CD4-positive, alpha-beta T cell treated with Interleukin-1 beta for 1 hour (primary cell): ENCODE data around the gene NUAK1.

Experiments
- DNase-seq, 2 donors: peaks; one replicate each; pipeline ENCODE4 v3.0.0-alpha.2; 2020 to 2022

Gene NUAK1

DNA sequence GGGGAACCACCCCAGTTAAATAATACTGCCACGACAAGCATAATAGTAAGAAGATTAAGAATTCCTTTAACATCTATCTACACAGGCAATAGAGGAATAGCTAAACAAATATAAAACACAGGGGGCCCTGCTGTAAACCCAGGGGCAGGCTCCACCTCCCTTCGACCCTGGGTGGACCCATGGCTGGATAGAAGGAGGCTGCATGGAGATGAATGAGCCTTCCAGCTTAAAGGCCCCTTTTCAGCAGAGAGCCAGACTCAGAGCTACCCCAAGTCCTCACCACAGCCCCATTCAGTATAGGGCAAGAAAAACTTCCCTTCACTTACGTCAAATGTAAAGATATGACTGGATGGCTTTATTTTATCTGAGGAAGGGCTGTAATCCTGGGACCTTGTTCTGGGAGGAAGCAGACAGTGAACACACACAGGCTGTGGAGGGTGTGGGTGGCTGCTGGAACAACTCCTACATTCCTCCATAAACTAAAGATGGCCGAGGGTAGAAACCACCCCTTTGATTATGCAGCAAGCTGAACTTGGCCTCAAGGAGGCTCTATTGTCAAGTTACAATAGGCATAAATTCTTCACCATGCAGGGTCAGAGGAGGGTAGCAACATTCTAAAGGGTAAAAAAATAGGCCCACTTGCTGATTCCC, 30.4 kb downstream of the NUAK1 start:
- no peak for DNase-seq

DNA sequence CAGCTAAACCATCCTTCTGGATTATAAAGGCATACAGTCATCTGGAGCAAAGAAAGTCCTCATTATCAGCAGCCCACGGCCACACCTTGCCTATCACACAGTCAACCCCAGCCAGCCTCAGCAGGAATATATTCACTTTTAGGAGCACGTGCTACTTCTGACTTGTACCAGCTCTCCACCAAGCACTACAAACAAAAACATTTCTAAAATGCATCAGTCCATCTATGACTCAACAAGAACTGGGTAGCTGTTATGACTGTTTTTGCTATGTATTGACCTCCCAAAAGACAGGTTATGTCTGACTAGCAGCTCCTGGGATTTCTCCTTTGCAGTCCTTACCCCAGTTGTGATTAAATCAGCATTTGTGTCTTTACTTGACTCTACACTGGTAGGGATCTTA, 31.2 kb downstream of the NUAK1 start:
- DNase-seq = no peak

DNA sequence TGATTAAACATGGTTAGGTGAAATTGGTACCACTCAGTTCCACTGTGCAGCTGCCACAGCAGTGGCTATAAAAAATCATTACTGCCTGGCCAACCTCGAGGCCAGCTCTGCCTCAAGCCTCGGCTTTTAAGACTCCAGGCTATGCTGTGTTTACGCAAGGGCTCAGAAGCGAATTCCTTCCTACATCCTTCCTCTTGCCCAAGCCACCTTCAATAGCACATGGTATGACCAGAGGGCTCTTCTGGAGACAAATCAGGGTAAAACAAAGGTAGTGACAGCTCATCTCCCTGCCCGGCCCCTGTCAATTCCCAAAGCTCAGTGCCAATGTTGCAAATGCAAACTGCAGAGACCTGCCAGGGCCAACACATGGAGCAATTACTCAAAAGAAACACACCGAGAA, 31.9 kb downstream of the NUAK1 start:
- no peak for DNase-seq

DNA sequence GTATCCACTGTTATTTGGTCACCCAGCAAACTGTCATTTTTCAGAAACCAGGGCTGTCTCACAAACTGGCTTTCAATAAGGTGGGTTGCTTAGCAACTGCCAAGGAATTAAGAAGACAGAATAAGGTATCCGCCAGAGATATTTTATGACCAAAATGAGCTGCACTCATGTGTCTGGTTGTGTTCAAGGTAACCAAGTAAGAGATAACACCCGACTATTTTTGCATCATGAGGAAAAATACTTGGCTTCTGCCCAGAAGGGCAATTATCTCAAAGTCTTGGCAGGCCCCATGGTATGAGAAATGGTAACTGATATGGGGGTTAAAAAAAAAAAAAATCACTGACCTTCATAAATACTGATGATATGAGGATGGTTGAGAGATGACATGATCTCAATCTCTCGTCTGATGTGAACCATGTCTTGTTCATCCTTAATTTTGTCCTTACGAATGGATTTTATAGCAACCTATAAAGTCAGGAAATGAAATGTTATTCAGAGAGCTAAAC, 32.6 kb downstream of the NUAK1 start:
- no peak for DNase-seq

DNA sequence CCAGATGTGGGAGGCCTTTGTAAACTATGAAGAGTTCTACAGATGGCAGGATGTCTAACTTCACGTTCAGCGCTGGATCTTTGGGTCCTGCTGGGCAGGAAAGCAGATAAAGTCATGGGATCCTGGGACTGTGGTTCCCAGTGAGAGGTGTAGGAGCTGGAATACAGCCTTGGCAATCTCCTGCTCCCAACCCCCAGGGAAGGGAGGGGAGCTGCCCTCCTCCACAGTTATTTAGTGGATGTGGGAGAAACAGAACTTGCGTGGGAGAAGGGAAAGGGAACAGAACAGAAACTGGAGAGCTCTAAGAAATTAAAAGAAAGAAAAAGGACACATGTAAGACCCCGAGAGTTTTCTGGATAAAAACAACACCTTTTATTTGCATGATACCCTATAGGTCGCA, 37.0 kb downstream of the NUAK1 start:
- DNase-seq = no peak

DNA sequence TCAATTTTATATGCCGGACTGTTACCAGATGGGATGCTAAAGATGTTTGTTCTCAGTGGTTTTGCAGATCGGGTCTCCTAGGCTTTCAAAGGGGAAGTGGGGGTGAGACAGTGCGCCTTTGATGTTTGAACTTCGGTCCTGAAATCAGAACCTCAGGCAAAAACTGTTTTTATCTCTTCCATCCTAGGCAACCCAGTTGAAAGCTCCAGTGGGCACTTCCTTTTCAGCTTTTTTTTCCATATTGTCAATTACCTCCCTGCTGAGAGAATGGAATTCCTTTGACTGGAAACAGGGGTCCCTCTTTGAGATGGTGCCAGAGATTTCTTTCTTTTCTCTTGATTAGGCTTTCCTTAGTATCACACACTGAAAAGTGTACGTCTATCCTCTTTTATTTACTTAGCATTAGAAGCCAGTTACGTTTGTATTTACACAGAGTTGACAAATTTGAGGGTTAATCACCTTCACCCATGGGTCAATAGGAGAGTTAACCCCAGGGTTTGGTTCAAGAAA, 40.0 kb downstream of the NUAK1 start:
- no peak for DNase-seq

DNA sequence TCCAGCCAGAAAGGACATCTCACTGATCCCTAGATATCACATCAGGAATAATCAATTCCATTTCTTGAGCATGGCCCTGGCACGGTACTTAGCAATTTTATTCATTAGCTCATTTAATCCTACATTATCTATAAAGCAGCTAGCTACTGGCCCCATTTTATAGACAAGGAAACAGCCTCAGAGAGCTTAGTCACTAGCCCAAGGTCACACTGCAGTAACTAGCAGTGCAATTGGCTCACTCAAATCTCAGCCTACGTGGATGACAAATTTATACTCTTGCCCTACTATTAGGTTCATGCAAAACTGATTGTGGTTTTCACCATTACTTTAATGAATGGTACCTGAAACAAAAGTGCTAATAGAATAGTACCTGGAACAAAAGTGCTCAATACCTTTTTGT, 41.7 kb downstream of the NUAK1 start:
- no peak for DNase-seq

DNA sequence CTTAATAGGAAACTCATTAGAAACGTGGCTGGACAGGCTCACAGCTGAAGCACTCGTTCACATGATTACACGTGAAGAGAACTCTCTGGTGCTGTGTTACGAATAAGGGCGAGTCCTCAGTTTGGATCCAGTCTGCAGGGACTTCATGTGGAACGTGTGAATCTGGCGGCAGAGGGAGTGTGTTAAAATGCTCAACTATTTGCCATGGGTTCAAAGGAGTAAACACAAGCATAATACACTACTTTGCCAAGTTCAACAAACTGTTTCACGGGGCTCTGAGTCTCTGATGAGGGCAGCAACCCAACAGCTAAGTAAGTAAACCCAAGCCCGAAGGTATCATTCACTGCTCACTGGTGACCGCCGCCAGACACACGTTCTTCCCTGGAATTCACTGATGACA, 42.4 kb downstream of the NUAK1 start:
- DNase-seq = no peak

DNA sequence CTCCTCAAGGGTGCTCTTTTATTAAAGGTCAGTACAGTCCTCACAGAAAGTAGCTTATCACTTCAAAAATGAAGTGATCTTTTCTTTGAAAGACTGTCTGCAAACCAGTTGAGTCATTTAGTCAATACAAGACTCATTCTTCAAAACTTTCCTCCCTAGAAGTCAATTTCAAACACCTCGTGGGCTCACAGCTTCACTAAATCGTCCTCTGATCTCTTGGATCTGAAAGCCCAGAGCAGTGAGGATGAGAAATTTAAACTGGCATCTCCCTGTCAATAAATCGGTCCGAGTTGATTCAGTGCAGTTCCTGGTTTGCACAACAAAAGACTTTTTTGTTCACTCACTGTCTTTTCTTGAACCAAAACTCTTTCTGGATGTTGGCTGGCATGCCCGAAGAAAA, 44.5 kb downstream of the NUAK1 start:
- no peak for DNase-seq

DNA sequence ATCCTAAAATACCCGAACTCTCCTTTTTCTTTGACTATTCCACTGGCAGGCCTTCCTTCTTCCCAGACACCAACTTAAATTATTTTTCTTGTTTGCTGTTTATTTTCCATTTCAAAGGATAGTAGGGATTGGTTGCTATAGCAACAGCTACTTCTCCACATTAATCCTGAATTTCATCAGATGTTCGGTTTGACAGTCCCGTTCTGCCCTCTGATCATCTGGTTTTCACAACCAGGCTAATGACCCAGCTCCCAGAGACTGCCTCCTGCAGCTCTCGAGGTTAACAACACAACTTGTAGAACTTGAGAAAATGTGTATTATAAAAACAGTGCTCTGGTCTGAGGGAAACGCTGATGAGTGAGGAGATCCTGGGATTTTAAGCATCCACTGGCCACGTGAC, 45.5 kb downstream of the NUAK1 start:
- DNase-seq = no peak

DNA sequence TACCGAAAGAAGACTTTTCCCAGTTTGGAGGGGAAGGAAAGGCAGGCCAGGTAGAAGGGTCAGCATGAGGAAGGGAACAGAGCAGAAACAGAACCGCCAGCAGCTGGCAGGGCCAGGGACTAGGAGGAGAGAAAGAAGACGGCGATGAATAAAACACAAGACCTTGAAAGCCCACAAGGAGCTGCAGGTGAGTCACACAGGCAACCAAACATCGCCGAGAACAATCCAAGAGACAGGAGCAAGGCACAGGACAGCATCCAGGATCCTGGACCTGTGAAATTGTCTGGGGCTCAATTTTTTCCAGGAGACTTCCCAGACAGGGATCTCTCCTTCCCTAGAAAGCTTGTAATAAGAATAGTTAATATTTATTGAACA, 47.3 kb downstream of the NUAK1 start:
- no peak for DNase-seq

DNA sequence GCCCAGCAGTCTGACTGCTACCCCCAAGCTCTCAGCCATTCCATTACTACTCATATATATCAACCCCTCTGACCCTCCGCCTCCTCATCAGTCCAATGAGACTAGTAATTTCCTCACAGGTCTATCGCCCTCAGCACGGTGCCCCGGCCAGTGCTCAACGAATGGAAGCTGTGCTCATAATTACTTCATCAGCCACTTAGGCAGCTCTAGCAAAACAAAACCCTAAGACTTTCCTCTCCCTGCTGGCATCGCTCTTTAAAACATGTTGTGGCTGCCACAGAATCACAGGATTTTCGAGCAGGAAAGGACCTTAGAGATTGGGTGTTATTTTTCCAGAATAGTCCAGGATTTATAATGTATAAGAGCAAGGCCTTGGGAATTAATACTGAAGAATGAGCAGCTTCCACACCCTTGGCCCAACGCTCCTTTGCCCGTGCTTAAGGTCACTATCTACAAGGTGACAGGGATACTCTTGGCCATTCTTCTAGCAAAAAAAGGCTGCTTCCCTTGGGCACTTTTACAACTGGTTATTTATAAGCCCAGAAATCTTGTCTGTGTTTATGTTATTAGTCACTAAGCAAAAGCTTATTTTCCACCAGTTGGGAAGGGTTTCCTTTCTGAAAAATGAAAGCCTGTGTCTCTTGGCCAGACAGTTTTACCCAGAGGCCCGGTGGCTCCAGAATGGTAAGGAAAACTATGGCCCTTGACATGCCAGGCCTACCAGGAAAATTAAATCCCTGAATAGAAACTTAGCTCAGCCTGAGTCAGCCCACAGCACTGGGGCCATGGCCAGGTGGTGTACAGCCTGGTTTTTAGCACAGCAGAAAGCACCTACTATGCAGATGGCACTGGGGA, 47.9 kb downstream of the NUAK1 start:
- DNase-seq = no peak

DNA sequence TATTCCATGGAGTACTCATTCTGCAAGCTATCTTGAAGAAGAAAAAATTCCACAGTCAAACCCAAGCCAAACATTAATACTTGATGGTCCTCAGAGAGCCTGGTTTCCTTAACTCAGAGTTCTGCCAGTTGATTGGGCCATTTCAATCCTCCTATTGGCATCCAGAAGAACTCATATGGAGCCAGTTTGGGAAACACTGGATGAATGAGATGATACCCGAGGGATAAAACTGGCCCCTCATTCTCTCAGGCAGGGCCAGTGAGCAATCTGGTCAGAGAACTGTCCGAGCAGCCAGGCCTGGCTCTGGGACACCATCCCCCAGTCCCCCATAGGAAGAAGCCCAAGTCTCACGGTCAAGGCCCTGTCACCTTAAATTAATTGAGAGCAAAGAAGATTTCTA, 48.8 kb downstream of the NUAK1 start:
- DNase-seq = no peak

DNA sequence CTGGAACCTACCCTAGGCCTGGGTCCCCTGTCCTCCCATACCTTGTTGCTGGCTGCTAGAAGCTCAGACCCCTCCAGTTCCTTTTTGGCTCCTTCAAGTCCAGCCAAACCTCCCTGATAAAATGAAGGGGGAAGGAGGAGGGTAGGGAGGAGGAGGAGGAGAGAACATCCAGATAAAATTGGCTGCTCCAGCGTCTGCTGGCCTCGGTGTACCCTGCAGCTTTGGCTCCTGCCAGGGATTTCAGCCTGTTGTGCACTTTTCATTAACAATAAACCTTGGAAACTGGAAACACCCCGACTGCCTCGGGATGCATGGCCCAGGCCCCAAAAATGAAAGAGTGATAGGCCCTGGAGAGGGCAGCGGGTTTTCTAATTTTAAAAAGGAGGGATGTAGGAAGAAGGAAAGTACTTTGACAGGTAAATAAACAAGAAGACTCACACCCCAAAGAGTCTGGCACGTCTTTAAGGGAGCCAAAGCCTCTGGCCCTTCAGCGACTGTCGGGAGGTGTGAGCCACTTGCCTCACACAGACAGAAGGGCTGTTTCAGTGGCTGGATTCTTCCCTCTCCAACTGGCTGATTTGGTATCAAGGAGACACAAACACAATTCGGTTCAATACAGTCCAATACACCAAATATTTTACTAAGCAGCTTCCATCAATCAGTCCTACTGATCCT, 49.8 kb downstream of the NUAK1 start:
- DNase-seq = no peak

DNA sequence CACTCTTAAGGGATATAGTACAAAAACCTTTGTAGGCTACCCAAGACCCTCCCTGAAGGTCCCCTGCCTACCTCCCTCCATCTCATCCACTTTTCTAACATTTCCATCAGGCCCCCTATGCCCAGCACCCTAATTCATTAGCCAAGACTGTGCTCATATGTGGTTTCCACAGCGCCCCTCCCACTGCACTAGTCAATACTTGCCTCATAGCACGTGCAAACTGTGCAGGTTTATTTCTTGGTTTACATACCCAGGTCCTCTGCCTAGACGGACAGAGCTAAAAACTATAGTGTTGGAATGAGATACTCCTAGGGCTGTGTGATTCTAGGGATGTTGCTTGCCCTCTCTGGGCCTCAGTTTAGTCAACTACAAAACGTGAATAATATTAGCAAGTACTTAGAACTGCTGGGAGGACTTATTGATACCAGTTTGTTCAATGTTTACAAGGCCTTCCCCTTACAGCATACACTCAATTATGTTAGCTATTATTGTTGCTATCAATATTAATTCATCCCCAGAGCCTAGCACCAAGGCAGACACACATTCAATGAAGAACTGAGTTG, 50.4 kb downstream of the NUAK1 start:
- no peak for DNase-seq

DNA sequence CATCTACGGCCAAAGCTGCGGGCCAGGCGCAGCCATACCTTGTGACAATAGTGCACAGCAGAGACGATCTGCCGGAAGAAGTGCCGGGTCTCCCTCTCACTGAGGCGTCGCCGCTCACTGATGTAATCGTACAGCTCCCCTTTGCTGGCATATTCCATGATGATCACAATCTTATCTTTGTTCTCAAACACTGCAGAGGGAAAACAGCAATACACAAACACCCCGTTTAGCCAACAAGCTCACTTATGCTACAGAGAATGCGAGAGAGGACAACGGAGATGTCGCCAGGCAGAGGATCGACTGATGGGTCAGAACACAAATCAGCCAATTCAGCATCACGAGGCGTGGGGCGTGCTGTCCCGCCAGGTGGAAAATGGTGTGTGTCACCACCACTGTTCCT, 52.1 kb downstream of the NUAK1 start:
- DNase-seq = no peak

DNA sequence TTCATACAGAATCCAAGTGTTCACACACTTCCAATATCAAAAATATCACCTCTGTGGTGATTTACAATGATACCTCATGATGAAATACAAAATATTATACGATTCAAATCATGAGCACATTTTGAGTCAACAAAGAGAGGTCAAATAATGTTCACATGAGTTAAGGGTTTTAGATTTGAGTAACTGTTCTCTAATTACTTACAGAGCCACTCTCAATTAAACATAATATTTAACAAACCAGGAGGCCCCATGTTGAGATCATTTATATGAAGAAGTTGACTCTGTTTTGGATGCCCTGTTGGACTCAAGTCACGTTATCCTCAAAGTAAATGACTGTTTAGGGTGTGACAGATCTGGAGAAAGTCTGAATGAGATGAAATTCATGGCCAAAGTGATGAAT, 53.5 kb downstream of the NUAK1 start:
- DNase-seq = no peak

DNA sequence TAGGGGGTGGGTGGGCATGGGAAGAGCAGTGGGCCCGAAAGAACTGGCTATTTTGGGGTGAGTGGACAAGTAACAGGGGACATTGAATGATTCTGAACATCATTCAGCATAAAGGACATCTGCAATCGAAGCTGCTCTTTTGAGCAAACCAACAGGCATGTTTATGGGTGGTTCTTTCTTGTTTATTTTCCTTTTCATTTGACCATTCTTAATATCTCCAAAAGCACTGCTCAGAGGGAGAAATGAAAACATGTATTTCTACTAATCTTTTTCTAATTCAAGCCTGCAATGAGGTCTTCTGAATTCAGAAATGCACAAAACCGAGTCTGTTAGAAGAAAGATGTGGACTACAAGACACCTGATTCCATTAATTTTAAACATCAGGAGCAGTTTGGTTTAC, 54.0 kb downstream of the NUAK1 start:
- no peak for DNase-seq

DNA sequence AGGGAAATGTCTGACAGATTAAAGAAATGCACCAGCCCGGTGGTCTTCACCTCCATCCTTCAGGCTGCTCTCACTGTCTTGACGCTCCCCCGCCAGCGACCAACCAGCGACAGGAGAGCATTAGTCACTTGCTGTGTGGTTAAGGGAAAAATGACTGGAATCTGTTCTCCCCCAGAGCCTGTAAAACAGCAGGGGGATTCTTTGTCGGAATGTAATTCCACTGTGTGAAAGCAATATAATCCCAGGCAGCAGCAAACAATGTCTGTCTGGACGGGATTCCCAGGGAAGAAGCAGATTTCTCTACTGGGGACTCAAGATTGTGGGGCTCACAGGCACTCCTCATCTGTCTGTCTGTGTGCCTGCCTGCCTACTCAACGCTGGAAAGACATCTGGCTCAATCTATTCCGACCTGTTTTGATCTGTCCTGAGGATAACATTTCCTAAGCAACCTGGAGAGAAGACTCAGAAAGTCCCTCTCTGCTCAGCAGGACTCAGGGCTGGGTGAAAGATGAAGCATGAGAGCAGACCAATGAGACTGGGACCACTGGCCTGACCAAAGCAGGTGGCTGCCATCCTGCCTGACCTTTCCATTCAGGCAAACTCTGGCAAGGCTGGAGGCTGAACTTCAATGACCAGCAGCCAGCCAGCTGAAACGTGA, 54.6 kb downstream of the NUAK1 start:
- DNase-seq = no peak

DNA sequence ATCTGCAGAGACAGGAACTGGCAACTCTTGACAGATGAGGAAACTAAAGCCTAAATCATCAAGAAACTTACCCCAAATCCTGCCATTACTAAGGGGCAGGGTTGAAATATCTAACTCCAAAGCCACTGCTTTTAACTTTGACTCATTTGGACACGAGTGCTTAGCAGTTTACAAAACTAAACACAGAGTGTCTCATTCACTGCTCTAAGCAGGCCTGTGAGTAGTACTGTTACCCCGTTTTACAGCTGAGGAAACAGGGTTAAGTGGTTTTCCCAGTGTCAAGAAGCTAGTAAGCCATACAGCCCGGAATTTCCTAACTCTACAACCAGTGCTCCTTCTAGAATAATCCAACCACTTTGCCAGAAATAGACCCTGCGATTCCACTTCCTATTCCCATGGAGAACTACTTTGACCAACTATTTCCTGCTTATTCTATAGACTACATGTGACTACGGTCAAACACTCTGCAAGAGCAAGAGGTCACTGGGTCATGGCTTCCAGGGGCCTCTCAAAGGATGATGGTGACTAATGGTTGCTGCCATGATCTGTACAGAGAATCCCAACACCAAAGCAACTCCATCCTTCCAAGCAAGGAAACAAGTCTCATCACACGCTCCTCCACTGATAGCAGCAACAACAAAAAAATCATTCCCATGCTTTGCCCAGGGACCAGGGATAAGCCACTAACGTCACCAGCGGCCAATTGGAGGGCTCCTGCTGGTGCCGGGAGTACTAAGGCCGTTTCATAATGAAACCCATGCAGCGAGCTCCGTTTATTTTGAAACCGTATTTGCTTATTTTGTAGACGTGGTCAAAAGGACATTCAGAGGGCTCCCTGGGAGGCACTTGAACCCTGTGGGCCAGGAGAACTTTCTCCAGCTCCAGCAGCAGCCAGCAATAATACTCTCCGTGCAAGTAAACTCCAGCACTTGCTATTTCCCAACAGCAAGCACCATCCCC, 56.3 kb downstream of the NUAK1 start:
- DNase-seq = no peak

DNA sequence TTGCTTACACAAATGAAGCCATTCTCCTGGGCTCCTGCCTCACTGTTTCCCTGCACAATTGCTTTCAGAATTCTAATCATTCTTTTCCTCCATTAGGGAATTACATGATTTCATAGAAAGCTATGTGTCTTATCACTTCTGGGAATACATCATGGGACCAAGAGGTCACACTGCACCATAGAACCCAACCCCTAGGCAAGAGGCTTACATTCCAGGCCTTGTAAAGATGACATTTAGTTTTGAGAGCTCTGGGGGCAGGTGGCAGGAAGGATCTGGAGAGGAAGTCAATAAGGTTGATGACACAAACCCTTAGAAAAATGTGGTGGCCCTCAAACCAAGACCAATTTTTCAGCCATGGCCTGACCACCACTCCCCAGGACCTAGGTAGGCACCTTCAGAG, 57.1 kb downstream of the NUAK1 start:
- DNase-seq = no peak

DNA sequence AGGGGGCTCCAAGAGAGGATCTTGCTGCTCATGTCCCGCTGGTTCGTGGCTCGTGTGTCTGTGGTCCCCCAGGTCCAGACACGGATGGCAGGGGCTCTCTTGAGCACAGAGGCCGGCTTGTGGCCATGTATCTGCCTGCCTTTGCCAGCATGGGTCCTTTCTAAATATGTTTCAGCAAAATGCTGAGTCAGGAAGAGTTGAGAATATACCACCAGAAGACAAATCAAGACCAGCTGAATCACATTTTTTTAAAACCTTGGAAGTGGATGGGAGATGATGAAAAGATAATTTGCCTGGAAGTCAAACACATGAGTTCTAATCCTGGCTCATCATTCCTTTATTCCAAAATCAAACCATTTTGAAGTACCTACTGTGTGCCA, 58.0 kb downstream of the NUAK1 start:
- no peak for DNase-seq
